Skeletal muscle tissue (tissue), 4 donors: ENCODE results near the gene MAS1. TPM values are rescaled to one million over a fixed set of nuclear protein-coding genes. Genes with fewer than 3 reads are reported as not detected.
"Not testable (repeated sequence)": the region's sequence is repeated elsewhere in the genome, so short reads cannot be mapped to it uniquely, and the experiment has no call there.

Experiments used
- H3K27ac ChIP-seq: one replicate; pipeline ENCODE4 v1.7.0; 2013; ENCODE audit warnings: mild to moderate bottlenecking, low read depth, low read length, inconsistent platforms
- H3K27me3 ChIP-seq, 3 donors: one replicate each; pipeline ENCODE4 v1.7.0; 2013; ENCODE audit warnings: low read length in 3 of 3; ENCODE audit not compliant: control insufficient read depth in 3 of 3, insufficient read depth in 3 of 3
- H3K36me3 ChIP-seq, 3 donors: one replicate each; pipeline ENCODE4 v1.7.0; 2013; ENCODE audit warnings: low read length in 3 of 3; ENCODE audit not compliant: control insufficient read depth in 3 of 3, insufficient read depth in 3 of 3
- H3K4me1 ChIP-seq, 3 donors: one replicate each; pipeline ENCODE4 v1.7.0; 2013; ENCODE audit warnings: low read length in 3 of 3, mild to moderate bottlenecking in 3 of 3; ENCODE audit not compliant: control insufficient read depth in 3 of 3, insufficient read depth in 3 of 3
- H3K4me3 ChIP-seq, 3 donors: one replicate each; pipeline ENCODE4 v1.7.0; 2013; ENCODE audit warnings: low read length in 3 of 3
- H3K9ac ChIP-seq, 3 donors: one replicate each; pipeline ENCODE4 v1.7.0; 2013; ENCODE audit warnings: low read length in 3 of 3, mild to moderate bottlenecking in 3 of 3, moderate library complexity in 2 of 3, low read depth in 1 of 3
- H3K9me3 ChIP-seq, 3 donors: one replicate each; pipeline ENCODE4 v1.7.0; 2013; ENCODE audit warnings: low read length in 3 of 3; ENCODE audit not compliant: control insufficient read depth in 3 of 3
- total RNA-seq: library from RNA; depleted of rRNA; stranded (reverse); fragments of >200 nt; gene quantifications from one replicate; pipeline ENCODE4 v1.2.3, GENCODE V29; 2014
- donor health status: Osteomylitis.

MAS1 gene
- total RNA-seq, 1 donor from 2014 or later = under 0.01 TPM

DNA sequence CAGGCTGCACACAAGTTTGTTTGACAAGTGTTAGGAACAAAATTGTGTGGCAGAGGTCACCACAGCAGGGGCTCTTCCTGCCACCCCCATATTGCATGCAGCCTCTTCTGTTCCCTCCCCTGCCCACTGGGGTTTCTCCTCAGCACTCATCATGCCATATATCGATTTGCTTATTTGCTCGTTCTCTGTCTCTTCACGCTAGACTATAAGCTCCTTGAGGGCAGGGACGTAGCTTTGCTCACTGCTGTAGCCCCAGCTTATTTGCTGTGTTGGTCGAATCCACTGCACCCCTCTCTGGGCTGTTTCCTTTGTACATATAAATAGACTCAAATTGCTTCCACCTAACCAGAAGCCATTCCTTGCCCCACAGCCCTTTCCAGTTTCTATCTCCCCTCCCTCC is 19.6 kb downstream of the MAS1 start:
- no peaks in the 10 kb centered on the region for H3K36me3 ChIP-seq
- no peak overlapping the region for H3K9ac ChIP-seq
- peaks cover 9 to 17% (median 10%) of the 10 kb centered on the region in 3 donors for H3K27me3 ChIP-seq
- no peak overlapping the region for H3K4me3 ChIP-seq
- no peak overlapping the region for H3K27ac ChIP-seq
- no peaks in the 10 kb centered on the region for H3K4me1 ChIP-seq
- no peaks in the 10 kb centered on the region for H3K9me3 ChIP-seq

DNA sequence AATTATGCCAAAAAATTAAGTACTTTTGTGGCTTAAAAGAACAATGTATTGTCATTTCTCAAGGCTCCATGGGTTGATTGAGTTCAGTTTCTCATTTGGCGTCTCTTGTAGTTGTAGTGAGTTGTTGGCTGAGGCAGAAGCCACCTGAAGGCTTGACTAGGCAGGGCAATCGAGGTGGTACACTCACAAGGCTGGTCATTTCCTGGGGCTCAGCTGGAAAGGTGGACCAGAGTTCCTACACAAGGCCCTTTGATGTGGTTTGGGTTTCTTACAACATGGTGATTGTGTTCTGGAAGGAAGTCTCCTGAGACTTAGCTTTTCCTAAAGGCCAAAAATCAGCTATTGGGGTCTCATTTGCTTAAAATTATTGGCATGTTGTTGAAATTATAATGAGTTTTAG is 22.6 kb downstream of the MAS1 start:
- Histone ChIP-seq H3K9ac (no peak overlapping the region), H3K4me3 (no peak overlapping the region), H3K9me3 (no peaks in the 10 kb centered on the region), H3K27ac (no peak overlapping the region), H3K27me3 (peaks cover 9 to 14% (median 10%) of the 10 kb centered on the region in 3 donors), H3K4me1 (no peaks in the 10 kb centered on the region), H3K36me3 (no peaks in the 10 kb centered on the region)

DNA sequence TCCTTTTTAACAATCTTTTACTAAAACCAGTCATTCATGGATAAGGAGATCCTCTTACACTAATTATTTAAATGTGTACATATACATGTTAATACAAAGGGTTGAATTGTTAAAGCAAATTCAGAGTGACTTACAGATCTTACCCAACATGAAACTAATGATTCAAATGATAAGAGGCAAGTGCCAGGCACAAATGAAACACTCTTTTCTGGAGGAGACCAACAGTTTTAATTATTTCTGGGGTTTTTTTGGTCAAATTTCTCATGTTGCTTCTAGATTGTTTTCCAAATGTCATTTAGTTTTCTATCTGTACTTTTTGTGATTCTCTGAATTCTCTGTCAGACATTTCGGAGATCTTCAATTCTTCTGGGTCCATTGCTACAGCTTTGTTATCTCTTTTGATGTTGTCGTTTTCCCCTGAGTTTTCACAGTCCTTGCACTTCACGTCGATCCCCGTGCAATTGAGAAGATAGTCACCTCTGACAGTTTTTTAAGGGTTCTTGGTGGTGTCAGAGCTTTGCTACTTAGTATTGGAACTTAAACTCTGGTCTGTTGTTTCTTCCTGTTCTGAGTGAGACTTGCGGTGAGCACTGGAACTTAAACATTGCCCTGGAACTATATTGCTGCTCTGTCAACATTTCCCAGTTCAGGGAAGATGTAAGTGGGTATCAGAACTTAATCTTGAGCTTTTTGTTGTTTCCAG is 23.2 kb downstream of the MAS1 start:
- H3K9me3 ChIP-seq = no peaks in the 10 kb centered on the region
- H3K27ac ChIP-seq = no peak overlapping the region
- H3K4me3 ChIP-seq = no peak overlapping the region
- H3K27me3 ChIP-seq = peaks cover 9 to 14% (median 10%) of the 10 kb centered on the region in 3 donors
- H3K4me1 ChIP-seq = no peaks in the 10 kb centered on the region
- H3K36me3 ChIP-seq = no peaks in the 10 kb centered on the region
- no peak overlapping the region for H3K9ac ChIP-seq

DNA sequence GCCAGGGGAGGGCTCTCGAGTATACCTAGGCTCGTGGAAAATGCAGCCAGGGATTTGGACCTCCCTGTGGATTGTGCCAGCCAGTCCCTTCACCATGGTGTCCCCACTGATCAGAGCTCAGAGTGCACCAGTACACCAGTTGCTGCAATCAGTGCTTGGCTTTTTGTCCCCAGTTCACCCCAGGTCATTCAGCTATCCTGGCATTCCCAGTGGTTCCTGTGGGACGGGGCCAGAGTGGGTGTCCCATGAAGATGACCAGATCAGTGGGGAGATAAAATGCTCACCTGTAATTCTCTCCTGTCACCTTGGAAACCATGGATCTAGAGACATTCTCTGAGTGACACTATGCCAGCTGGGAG is 23.8 kb downstream of the MAS1 start:
- H3K4me1 ChIP-seq = no peaks in the 10 kb centered on the region
- no peak overlapping the region for H3K27ac ChIP-seq
- no peak overlapping the region for H3K4me3 ChIP-seq
- peaks cover 5 to 14% (median 10%) of the 10 kb centered on the region in 3 donors for H3K27me3 ChIP-seq
- no peaks in the 10 kb centered on the region for H3K9me3 ChIP-seq
- no peak overlapping the region for H3K9ac ChIP-seq
- H3K36me3 ChIP-seq = no peaks in the 10 kb centered on the region

DNA sequence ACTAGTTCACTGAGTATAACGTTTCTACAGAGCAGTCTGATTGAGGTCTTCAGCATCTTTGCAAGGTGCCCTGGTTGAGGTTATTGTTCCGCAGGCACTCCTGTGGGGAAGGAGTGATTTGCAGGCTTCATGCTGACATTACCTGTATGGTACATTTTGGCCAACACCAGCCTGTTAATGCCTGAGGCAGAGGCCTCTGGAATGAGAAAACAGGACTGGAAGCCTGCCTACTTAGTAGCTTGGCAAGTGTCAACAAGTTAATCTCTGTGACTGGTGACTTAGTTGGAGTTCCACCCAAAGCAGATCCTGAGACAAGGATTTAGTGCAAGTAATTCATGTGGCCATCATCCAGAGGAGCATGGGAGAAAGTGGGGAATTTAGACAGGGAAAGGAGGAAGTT is 24.6 kb downstream of the MAS1 start:
- H3K27me3 ChIP-seq = peaks cover 0 to 7% (median 5%) of the 10 kb centered on the region in 3 donors
- no peak overlapping the region for H3K4me3 ChIP-seq
- no peaks in the 10 kb centered on the region for H3K36me3 ChIP-seq
- no peak overlapping the region for H3K9ac ChIP-seq
- H3K27ac ChIP-seq = no peak overlapping the region
- H3K9me3 ChIP-seq = no peaks in the 10 kb centered on the region
- no peaks in the 10 kb centered on the region for H3K4me1 ChIP-seq

DNA sequence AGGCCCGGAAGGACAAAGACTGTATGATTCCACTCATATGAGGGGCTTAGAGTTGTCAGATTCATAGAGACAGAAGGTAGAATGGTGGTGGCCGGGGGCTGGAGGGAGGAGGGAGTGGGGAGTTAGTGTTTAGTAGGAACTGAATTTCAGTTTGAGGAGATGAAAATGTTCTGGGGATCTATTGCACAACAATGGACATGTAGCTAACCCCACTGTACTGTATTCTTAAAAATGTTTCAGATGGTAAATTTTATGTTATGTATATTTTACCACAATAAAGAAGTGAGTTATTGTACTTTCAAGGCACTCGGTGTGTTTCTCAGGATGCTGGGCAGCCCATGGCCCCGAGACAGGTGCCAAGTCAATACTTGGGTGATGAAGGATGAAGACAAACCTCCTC is 25.4 kb downstream of the MAS1 start:
- H3K27ac ChIP-seq = no peak overlapping the region
- H3K4me3 ChIP-seq = no peak overlapping the region
- H3K27me3 ChIP-seq = peaks cover 0 to 7% (median 5%) of the 10 kb centered on the region in 3 donors
- H3K4me1 ChIP-seq = no peaks in the 10 kb centered on the region
- no peak overlapping the region for H3K9ac ChIP-seq
- no peaks in the 10 kb centered on the region for H3K9me3 ChIP-seq
- H3K36me3 ChIP-seq = no peaks in the 10 kb centered on the region

DNA sequence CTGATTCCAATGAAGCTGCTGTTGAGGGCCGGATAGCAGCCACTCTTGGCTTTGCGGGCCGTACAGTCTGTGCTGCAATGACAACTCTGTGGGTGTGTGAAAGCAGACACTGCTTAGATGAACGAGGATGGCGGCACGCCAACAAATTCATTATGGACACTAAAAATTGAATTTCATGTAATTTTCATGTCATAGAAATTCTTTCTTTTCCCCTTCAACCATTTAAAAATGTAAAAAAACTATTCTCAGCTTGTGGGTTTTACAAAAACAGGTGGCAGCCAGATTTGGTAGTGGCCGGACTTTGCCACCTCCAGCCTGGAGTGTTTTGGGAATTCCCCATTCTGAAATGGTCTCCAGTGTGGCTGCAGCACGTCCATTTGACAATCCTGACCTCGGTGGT is 26.0 kb downstream of the MAS1 start:
- H3K27ac ChIP-seq = no peak overlapping the region
- H3K9ac ChIP-seq = no peak overlapping the region
- H3K36me3 ChIP-seq = no peaks in the 10 kb centered on the region
- H3K4me1 ChIP-seq = no peaks in the 10 kb centered on the region
- H3K9me3 ChIP-seq = no peaks in the 10 kb centered on the region
- peaks cover 0 to 4% (median 3%) of the 10 kb centered on the region in 3 donors for H3K27me3 ChIP-seq
- no peak overlapping the region for H3K4me3 ChIP-seq

DNA sequence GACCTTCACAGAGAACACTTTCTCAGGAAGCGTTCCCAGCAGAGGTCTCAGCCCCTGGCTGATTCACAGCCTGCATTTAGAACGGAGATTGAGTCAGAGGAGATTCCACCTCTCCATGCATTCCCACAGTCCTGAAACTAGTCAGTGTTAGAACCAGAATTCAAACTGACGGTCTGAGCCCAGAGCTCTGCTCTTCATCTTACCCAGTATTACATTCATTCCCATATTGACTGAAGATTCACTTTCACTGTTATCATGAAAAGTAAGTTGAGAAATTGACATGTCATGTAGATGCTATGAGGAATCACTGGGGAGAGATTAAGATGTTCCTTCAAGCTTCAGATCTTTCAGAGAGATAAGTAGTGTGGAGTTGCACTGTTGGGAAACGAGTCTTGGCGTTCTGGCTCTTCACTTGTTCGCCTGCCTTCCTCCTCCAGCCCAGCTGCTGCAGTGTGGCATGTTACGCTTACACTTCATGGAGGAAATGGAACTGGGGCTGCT is 28.3 kb downstream of the MAS1 start:
- Histone ChIP-seq H3K36me3 (no peaks in the 10 kb centered on the region), H3K9me3 (no peaks in the 10 kb centered on the region), H3K9ac (no peak overlapping the region), H3K4me1 (no peaks in the 10 kb centered on the region), H3K27ac (no peak overlapping the region), H3K4me3 (no peak overlapping the region), H3K27me3 (no peaks in the 10 kb centered on the region)

DNA sequence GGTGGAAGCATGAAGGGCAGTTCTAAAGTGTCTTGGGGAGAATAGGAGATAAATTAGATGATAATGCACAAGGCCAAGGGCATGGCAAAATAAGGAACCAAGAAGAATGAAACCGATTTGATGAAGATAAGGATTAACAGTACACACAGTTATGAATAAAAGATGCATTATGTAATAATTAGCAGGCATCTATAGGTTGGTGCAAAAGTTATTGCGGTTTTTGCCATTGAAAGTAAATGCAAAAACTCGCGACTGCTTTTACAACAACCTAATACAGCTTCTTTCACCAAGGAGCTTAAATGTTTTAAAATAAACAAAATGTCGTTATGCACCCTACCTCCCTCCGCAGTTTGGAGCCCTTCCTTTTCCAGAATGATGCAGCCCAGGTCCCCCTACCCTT is 29.0 kb downstream of the MAS1 start:
- Histone ChIP-seq H3K4me3 (no peak overlapping the region), H3K27ac (no peak overlapping the region), H3K4me1 (no peaks in the 10 kb centered on the region), H3K9me3 (no peaks in the 10 kb centered on the region), H3K36me3 (no peaks in the 10 kb centered on the region), H3K27me3 (no peaks in the 10 kb centered on the region), H3K9ac (no peak overlapping the region)

DNA sequence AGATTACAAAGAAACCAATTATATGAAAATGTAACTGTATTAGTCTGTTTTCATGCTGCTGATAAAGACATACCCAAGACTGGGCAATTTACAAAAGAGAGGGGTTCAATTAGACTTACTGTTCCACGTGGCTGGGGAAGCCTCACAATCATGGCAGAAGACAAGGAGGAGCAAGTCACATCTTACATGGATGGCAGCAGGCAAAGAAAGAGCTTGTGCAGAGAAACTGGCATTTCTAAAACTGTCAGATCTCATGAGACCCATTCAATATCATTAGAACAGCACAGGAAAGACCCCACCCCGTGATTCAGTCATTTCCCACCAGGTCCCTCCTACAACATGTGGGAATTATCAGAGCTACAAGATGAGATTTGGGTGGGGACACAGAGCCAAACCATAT is 33.4 kb downstream of the MAS1 start:
- H3K4me1 ChIP-seq, H3K4me3 ChIP-seq, H3K9ac ChIP-seq, H3K27ac ChIP-seq, H3K36me3 ChIP-seq, H3K9me3 ChIP-seq, H3K27me3 ChIP-seq: not testable (repeated sequence)
